Fibroblast of lung (primary cell): ENCODE data around the gene SEZ6L. TPM values are rescaled to one million over a fixed set of nuclear protein-coding genes. Genes with fewer than 3 reads are reported as not detected.

Source experiments
- DNase-seq, 2 donors: peaks; one replicate each; pipeline versions ENCODE4 v3.0.0 to v3.0.0-alpha.2; 2010; ENCODE audit warnings: low read depth in 2 of 2
- H2AFZ ChIP-seq: 2 replicates; pipeline ENCODE4 v1.5.1; 2012; ENCODE audit warnings: low read length, control low read depth, inconsistent platforms
- H3K27ac ChIP-seq: 2 replicates; pipeline ENCODE4 v1.5.1; 2011; ENCODE audit warnings: low read length, control low read depth; ENCODE audit not compliant: insufficient read depth
- H3K27me3 ChIP-seq: 2 replicates; pipeline ENCODE4 v1.5.1; 2011; ENCODE audit warnings: mild to moderate bottlenecking, low read length; ENCODE audit not compliant: control insufficient read depth, insufficient read depth
- H3K36me3 ChIP-seq: 2 replicates; pipeline ENCODE4 v1.5.1; 2011; ENCODE audit warnings: low read length; ENCODE audit not compliant: control insufficient read depth, insufficient read depth
- H3K4me1 ChIP-seq: 2 replicates; pipeline ENCODE4 v1.5.1; 2011; ENCODE audit warnings: low read length; ENCODE audit not compliant: control insufficient read depth, insufficient read depth; ENCODE audit errors: extremely low read depth
- H3K4me2 ChIP-seq: 2 replicates; pipeline ENCODE4 v1.5.1; 2011; ENCODE audit warnings: low read length, control low read depth; ENCODE audit not compliant: insufficient read depth; ENCODE audit errors: extremely low read depth
- H3K4me3 ChIP-seq, 4 experiments: fragments of 200-600 bp in 1 of 4; sonication (generic) in 1 of 4; replicated peaks in 1 of 4; 2 replicates each; pipeline ENCODE4 v1.5.1; 2011 to 2016; ENCODE audit warnings: low read length in 4 of 4, low read depth in 3 of 4, mild to moderate bottlenecking in 3 of 4, control low read depth in 2 of 4, inconsistent platforms in 1 of 4, mixed read lengths in 1 of 4; ENCODE audit not compliant: insufficient read depth in 1 of 4; ENCODE audit errors: control extremely low read depth in 1 of 4
- H3K79me2 ChIP-seq: 2 replicates; pipeline ENCODE4 v1.5.1; 2012; ENCODE audit warnings: mild to moderate bottlenecking, low read length, inconsistent platforms; ENCODE audit not compliant: control insufficient read depth, insufficient read depth
- H3K9ac ChIP-seq: 2 replicates; pipeline ENCODE4 v1.5.1; 2011; ENCODE audit warnings: mild to moderate bottlenecking, low read length, control low read depth; ENCODE audit not compliant: insufficient read depth
- H3K9me3 ChIP-seq: 2 replicates; pipeline ENCODE4 v1.5.1; 2012; ENCODE audit warnings: low read depth, low read length; ENCODE audit not compliant: control insufficient read depth, insufficient read depth
- H4K20me1 ChIP-seq: 2 replicates; pipeline ENCODE4 v1.5.1; 2011; ENCODE audit warnings: low read length; ENCODE audit not compliant: control insufficient read depth, insufficient read depth; ENCODE audit errors: extremely low read depth
- EZH2 ChIP-seq: IDR thresholded peaks from 2 replicates; pipeline ENCODE4 v1.5.1; 2012; ENCODE audit warnings: low read length, control low read depth, mild to moderate bottlenecking; ENCODE audit errors: missing control alignments
- polyA plus RNA-seq, 2 donors: library from polyadenylated mRNA; depleted of rRNA in 1 of 2; stranded (reverse) in 1 of 2; unstranded in 1 of 2; fragments of >200 nt; gene quantifications; 2 replicates each; pipeline ENCODE4 v1.2.1, GENCODE V29; 2011 to 2012; ENCODE audit warnings: missing spikeins in 1 of 2
- total RNA-seq: library from RNA; depleted of rRNA; stranded (reverse); fragments of >200 nt; gene quantifications from 2 replicates; pipeline ENCODE4 v1.2.1, GENCODE V29; 2014
- TF ChIP-seq, protein P1 (sequence below), 2 donors: IDR thresholded peaks in 1 of 2; conservative IDR thresholded peaks in 1 of 2; 1 replicate in 1 of 2; 2 replicates in 1 of 2; pipeline ENCODE4 v1.5.1; 2011 to 2012; ENCODE audit warnings: low read length in 2 of 2, control low read depth in 1 of 2, inconsistent platforms in 1 of 2, low read depth in 1 of 2, mild to moderate bottlenecking in 1 of 2

Gene SEZ6L
- total and polyA plus RNA-seq, 2 donors (not counting 1 experiment from before 2014, with no cell fraction given): not detected

DNA sequence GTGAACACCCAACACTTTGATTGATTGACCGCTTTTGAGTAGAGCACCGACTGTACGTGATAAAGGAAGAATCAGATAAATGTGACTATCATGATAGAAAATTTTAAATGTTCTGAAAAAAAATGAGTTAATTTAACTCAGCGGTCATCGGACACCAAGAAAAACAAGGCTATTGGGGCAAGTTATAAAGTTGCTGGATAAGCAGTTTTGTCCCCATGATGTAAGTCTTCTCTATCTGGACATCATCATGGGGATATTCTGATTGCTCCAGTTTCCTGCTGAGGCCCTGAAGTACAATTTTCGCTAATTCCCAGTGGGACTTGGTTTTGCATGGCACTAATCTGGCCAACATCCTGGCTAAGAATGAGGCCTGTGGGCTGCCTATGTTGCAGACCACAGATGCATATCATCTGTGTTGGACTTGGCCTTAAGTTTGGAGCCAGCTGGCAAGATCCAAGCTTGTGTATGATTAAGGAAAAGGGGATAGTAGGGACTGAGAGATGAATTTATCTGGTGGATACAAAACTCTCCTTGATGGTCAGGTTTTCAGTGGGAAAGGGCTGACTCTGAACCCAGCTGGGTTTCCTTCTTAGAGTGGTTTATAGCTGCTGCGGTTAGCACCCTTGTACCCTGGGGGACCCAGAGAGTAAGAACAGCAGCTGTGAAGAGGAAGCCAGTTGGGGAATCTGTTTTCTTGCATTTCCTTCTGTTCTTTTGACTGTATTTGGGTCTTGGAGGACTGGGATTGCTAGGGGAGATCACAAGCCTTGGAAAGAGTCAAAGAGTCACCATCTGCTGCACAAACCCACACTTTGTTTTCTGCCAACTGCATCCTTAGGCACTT, 118.3 kb downstream of the SEZ6L start:
- no peaks in the 10 kb centered on the region for H3K36me3 ChIP-seq
- H3K4me2 ChIP-seq: no peak overlapping the region
- H3K27me3 ChIP-seq: no peaks in the 10 kb centered on the region
- H3K4me1 ChIP-seq: no peaks in the 10 kb centered on the region
- no peak overlapping the region for H3K4me3 ChIP-seq
- no peaks in the 10 kb centered on the region for H4K20me1 ChIP-seq
- no peak overlapping the region for H3K27ac ChIP-seq
- no peak overlapping the region for H3K9ac ChIP-seq
- no peak for DNase-seq
- H3K79me2 ChIP-seq: no peaks in the 10 kb centered on the region
- H3K9me3 ChIP-seq: no peaks in the 10 kb centered on the region
- H2AFZ ChIP-seq: no peak overlapping the region
- TF ChIP-seq, protein P1, sequence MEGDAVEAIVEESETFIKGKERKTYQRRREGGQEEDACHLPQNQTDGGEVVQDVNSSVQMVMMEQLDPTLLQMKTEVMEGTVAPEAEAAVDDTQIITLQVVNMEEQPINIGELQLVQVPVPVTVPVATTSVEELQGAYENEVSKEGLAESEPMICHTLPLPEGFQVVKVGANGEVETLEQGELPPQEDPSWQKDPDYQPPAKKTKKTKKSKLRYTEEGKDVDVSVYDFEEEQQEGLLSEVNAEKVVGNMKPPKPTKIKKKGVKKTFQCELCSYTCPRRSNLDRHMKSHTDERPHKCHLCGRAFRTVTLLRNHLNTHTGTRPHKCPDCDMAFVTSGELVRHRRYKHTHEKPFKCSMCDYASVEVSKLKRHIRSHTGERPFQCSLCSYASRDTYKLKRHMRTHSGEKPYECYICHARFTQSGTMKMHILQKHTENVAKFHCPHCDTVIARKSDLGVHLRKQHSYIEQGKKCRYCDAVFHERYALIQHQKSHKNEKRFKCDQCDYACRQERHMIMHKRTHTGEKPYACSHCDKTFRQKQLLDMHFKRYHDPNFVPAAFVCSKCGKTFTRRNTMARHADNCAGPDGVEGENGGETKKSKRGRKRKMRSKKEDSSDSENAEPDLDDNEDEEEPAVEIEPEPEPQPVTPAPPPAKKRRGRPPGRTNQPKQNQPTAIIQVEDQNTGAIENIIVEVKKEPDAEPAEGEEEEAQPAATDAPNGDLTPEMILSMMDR (conservative IDR thresholded peaks at IDR 0.05 in 1 of 2, IDR thresholded peaks at IDR 0.05 in 1 of 2; ENCODE audit: low read depth in 1 of 2, low read length in 2 of 2): no peak
- no peak for TF ChIP-seq EZH2

DNA sequence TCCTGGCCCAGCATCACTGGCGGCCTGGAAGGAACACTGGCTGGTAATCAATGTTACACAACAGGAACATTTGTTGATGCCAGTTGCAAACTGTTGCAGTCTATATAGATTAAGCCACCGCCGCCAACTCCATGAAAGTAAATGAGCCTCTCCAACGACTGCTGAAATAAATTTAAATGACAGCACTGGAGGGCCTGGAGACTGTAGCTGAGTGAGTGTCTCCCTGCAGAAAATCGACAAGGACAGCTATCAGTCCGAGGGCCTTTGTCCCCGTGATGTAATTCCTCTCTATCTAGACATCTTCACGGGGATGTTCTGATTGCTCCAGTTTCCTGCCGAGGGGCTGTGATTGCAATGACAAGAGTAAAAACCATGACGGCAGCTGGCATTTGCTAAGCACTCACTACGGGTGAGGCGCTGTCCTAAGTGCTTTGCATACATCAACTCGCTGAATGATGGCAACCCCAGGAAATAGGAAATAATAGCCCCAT, 120.4 kb downstream of the SEZ6L start:
- H3K27me3 ChIP-seq: no peaks in the 10 kb centered on the region
- H3K9ac ChIP-seq: no peak overlapping the region
- no peaks in the 10 kb centered on the region for H3K9me3 ChIP-seq
- TF ChIP-seq, protein P1 (conservative IDR thresholded peaks at IDR 0.05 in 1 of 2, IDR thresholded peaks at IDR 0.05 in 1 of 2; ENCODE audit: low read depth in 1 of 2, low read length in 2 of 2): no peak
- no peak for TF ChIP-seq EZH2
- no peak for DNase-seq
- no peaks in the 10 kb centered on the region for H3K36me3 ChIP-seq
- no peak overlapping the region for H3K4me3 ChIP-seq
- H3K4me1 ChIP-seq: no peaks in the 10 kb centered on the region
- H3K79me2 ChIP-seq: no peaks in the 10 kb centered on the region
- H3K4me2 ChIP-seq: no peak overlapping the region
- no peak overlapping the region for H2AFZ ChIP-seq
- H3K27ac ChIP-seq: no peak overlapping the region
- H4K20me1 ChIP-seq: no peaks in the 10 kb centered on the region

DNA sequence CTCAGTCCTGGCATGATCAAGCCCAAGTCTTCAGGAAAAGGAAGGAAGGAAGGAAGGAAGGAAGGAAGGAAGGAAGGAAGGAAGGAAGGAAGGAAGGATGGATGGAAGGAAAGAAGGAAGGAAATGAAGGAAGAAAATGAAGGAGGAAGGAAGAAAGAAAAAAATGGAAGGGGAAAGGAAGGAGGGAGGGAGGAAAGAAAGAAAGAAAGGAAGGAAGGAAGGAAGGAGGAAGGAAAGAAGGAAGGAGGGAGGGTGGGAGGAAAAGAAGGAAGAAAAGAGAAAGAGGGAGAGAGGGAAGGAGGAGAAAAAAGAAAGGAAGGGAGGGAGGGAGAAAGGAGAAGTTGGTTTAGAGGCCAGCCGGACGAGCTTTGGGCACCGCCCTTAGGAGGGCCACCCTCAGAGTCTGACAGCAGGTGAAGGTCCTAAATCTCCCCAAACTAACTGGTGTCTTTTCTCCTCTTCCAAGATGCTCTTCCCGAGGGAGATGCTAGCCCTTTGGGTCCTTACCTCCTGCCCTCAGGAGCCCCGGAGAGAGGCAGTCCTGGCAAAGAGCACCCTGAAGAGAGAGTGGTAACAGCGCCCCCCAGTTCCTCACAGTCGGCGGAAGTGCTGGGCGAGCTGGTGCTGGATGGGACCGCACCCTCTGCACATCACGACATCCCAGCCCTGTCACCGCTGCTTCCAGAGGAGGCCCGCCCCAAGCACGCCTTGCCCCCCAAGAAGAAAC, 122.8 kb downstream of the SEZ6L start:
- Histone ChIP-seq H3K27me3 (no peaks in the 10 kb centered on the region), H3K79me2 (no peaks in the 10 kb centered on the region), H3K4me3 (no peak overlapping the region), H3K27ac (no peak overlapping the region), H3K9ac (no peak overlapping the region), H4K20me1 (no peaks in the 10 kb centered on the region), H3K9me3 (no peaks in the 10 kb centered on the region), H3K4me1 (no peaks in the 10 kb centered on the region), H3K36me3 (no peaks in the 10 kb centered on the region), H2AFZ (no peak overlapping the region), H3K4me2 (no peak overlapping the region)
- DNase-seq: no peak
- TF ChIP-seq EZH2: no peak
- TF ChIP-seq, protein P1 (conservative IDR thresholded peaks at IDR 0.05 in 1 of 2, IDR thresholded peaks at IDR 0.05 in 1 of 2; ENCODE audit: low read depth in 1 of 2, low read length in 2 of 2): no peak
